Activated naive CD4-positive, alpha-beta T cell treated with anti-CD3 and anti-CD28 coated beads, Interleukin-2, amount 10 ng/mL, durations not matched to agents 7 days and 5 days (primary cell): ENCODE data around the gene STMP1.
A peak's percentile ranks its signal among the peaks of the same experiment; 100 is the strongest.

Experiments used
- CTCF ChIA-PET: fragments of 350-600 bp; sonication (Branson Sonifier 250); formaldehyde crosslinking; loops from one replicate; lab custom pipeline; 2021; ENCODE audit warnings: antibody characterized with exemption; lab: Charles Lee
- DNase-seq: peaks from one replicate; pipeline ENCODE4 v3.0.0-alpha.2; 2020
- H3K27ac Mint-ChIP-seq: one replicate; pipeline ENCODE4 v1.8.0; 2021; ENCODE audit warnings: mild to moderate bottlenecking, moderate library complexity, mixed read lengths
- H3K27me3 Mint-ChIP-seq: one replicate; pipeline ENCODE4 v1.8.0; 2021; ENCODE audit warnings: mild to moderate bottlenecking, mixed read lengths
- H3K36me3 Mint-ChIP-seq: one replicate; pipeline ENCODE4 v1.8.0; 2021; ENCODE audit warnings: mixed read lengths
- H3K4me1 Mint-ChIP-seq: one replicate; pipeline ENCODE4 v1.8.0; 2021; ENCODE audit warnings: mixed read lengths
- H3K4me3 Mint-ChIP-seq: one replicate; pipeline ENCODE4 v1.8.0; 2021; ENCODE audit warnings: mild to moderate bottlenecking, moderate library complexity, mixed read lengths
- H3K9me3 Mint-ChIP-seq: one replicate; pipeline ENCODE4 v1.8.0; 2021; ENCODE audit warnings: mixed read lengths

The STMP1 gene

GRCh38 chr7:135670179-135670578 is 7.9 kb downstream of the STMP1 start:
- H3K27ac Mint-ChIP-seq: no peak overlapping the region
- H3K9me3 Mint-ChIP-seq: no peaks in the 10 kb centered on the region
- H3K4me3 Mint-ChIP-seq: no peak overlapping the region
- no peak for DNase-seq
- peaks cover 29% of the 10 kb centered on the region for H3K36me3 Mint-ChIP-seq
- no peaks in the 10 kb centered on the region for H3K27me3 Mint-ChIP-seq
- peaks cover 10% of the 10 kb centered on the region for H3K4me1 Mint-ChIP-seq
- CTCF ChIA-PET: interaction anchor here (0.6 to 1.2 kb wide), 3 partner anchors 12 to 440 kb away, joined by 3 read pairs; no protein-coding TSS in a partner anchor

GRCh38 chr7:135672560-135673359 is 10.4 kb downstream of the STMP1 start:
- Mint-ChIP-seq H3K4me3 (no peak overlapping the region), H3K9me3 (no peaks in the 10 kb centered on the region), H3K27me3 (no peaks in the 10 kb centered on the region), H3K4me1 (peaks cover 6% of the 10 kb centered on the region), H3K36me3 (peaks cover 28% of the 10 kb centered on the region), H3K27ac (peak overlapping the region; percentile 45)
- CTCF ChIA-PET: interaction anchor here (0.6 to 5.3 kb wide), 12 partner anchors 10 to 1954 kb away, joined by 3 to 39 read pairs (median 4); partner anchors contain the start of gene STMP1
- DNase-seq: no peak

- Mint-ChIP-seq H3K27me3 (no peaks in the 10 kb centered on the region), H3K4me1 (peaks cover 6% of the 10 kb centered on the region), H3K36me3 (peaks cover 24% of the 10 kb centered on the region), H3K27ac (no peak overlapping the region), H3K4me3 (no peak overlapping the region), H3K9me3 (no peaks in the 10 kb centered on the region)
- CTCF ChIA-PET: interaction anchor here (0.6 to 5.3 kb wide), 11 partner anchors 9 to 1953 kb away, joined by 3 to 39 read pairs (median 4); partner anchors contain the start of gene STMP1
- DNase-seq: no peak
Measured at GRCh38 chr7:135673360-135673706, 11.0 kb downstream of the STMP1 start.

- H3K27me3 Mint-ChIP-seq: no peaks in the 10 kb centered on the region
- H3K27ac Mint-ChIP-seq: no peak overlapping the region
- peaks cover 24% of the 10 kb centered on the region for H3K4me1 Mint-ChIP-seq
- CTCF ChIA-PET: no interaction called here
- H3K4me3 Mint-ChIP-seq: no peak overlapping the region
- H3K36me3 Mint-ChIP-seq: peaks cover 12% of the 10 kb centered on the region
- H3K9me3 Mint-ChIP-seq: no peaks in the 10 kb centered on the region
- DNase-seq: no peak
Measured at GRCh38 chr7:135678612-135679575, 16.6 kb downstream of the STMP1 start.

GRCh38 chr7:135681762-135682161 is 19.4 kb downstream of the STMP1 start:
- H3K4me1 Mint-ChIP-seq: peaks cover 24% of the 10 kb centered on the region
- no peak overlapping the region for H3K27ac Mint-ChIP-seq
- H3K4me3 Mint-ChIP-seq: no peak overlapping the region
- H3K36me3 Mint-ChIP-seq: peaks cover 4% of the 10 kb centered on the region
- CTCF ChIA-PET: interaction anchor here (1.2 to 4.3 kb wide), 3 partner anchors 9 to 14 kb away, joined by 3 to 23 read pairs (median 3); no protein-coding TSS in a partner anchor
- DNase-seq: no peak
- no peaks in the 10 kb centered on the region for H3K9me3 Mint-ChIP-seq
- no peaks in the 10 kb centered on the region for H3K27me3 Mint-ChIP-seq

- H3K27me3 Mint-ChIP-seq: no peaks in the 10 kb centered on the region
- no peak for DNase-seq
- H3K4me1 Mint-ChIP-seq: peaks cover 24% of the 10 kb centered on the region
- CTCF ChIA-PET: interaction anchor here (0.6 to 4.3 kb wide), 4 partner anchors 10 to 319 kb away, joined by 3 to 23 read pairs (median 3); no protein-coding TSS in a partner anchor
- H3K27ac Mint-ChIP-seq: no peak overlapping the region
- no peak overlapping the region for H3K4me3 Mint-ChIP-seq
- H3K36me3 Mint-ChIP-seq: peaks cover under 1% of the 10 kb centered on the region
- H3K9me3 Mint-ChIP-seq: no peaks in the 10 kb centered on the region
Measured at GRCh38 chr7:135682191-135682590, 19.9 kb downstream of the STMP1 start.

GRCh38 chr7:135683609-135684008 is 21.3 kb downstream of the STMP1 start:
- Mint-ChIP-seq H3K36me3 (no peaks in the 10 kb centered on the region), H3K27me3 (no peaks in the 10 kb centered on the region), H3K4me3 (no peak overlapping the region), H3K9me3 (no peaks in the 10 kb centered on the region), H3K4me1 (peaks cover 24% of the 10 kb centered on the region), H3K27ac (no peak overlapping the region)
- DNase-seq: no peak
- CTCF ChIA-PET: interaction anchor here (1.0 to 4.3 kb wide), 2 partner anchors 11 to 16 kb away, joined by 3 to 23 read pairs; no protein-coding TSS in a partner anchor

GRCh38 chr7:135684136-135684535 is 21.8 kb downstream of the STMP1 start:
- Mint-ChIP-seq H3K4me1 (peaks cover 24% of the 10 kb centered on the region), H3K4me3 (no peak overlapping the region), H3K36me3 (no peaks in the 10 kb centered on the region), H3K27me3 (no peaks in the 10 kb centered on the region), H3K9me3 (no peaks in the 10 kb centered on the region), H3K27ac (no peak overlapping the region)
- CTCF ChIA-PET: interaction anchor here (1.0 to 4.3 kb wide), 2 partner anchors 12 to 15 kb away, joined by 3 to 23 read pairs; no protein-coding TSS in a partner anchor
- no peak for DNase-seq

GRCh38 chr7:135684699-135685098 is 22.4 kb downstream of the STMP1 start:
- H3K36me3 Mint-ChIP-seq: no peaks in the 10 kb centered on the region
- H3K27ac Mint-ChIP-seq: no peak overlapping the region
- H3K9me3 Mint-ChIP-seq: no peaks in the 10 kb centered on the region
- no peak overlapping the region for H3K4me3 Mint-ChIP-seq
- peaks cover 20% of the 10 kb centered on the region for H3K4me1 Mint-ChIP-seq
- CTCF ChIA-PET: no interaction called here
- DNase-seq: no peak
- H3K27me3 Mint-ChIP-seq: no peaks in the 10 kb centered on the region

- CTCF ChIA-PET: no interaction called here
- Mint-ChIP-seq H3K9me3 (no peaks in the 10 kb centered on the region), H3K4me1 (peaks cover 13% of the 10 kb centered on the region)
Measured at GRCh38 chr7:135685306-135686084, 23.2 kb downstream of the STMP1 start.

GRCh38 chr7:135687466-135687865 is 25.2 kb downstream of the STMP1 start:
- Mint-ChIP-seq H3K4me1 (no peaks in the 10 kb centered on the region), H3K27ac (no peak overlapping the region)
- CTCF ChIA-PET: interaction anchor here (0.6 kb wide), 1 partner anchor 11 kb away, joined by 3 read pairs; no protein-coding TSS in a partner anchor

More at GRCh38 chr7:135685306-135686084, 23.2 kb downstream of the STMP1 start:
- DNase-seq: no peak
- Mint-ChIP-seq H3K27me3 (no peaks in the 10 kb centered on the region), H3K4me3 (no peak overlapping the region), H3K27ac (no peak overlapping the region), H3K36me3 (no peaks in the 10 kb centered on the region)

GRCh38 chr7:135690566-135690965 is 28.3 kb downstream of the STMP1 start:
- Mint-ChIP-seq H3K9me3 (no peaks in the 10 kb centered on the region), H3K4me3 (no peak overlapping the region), H3K27me3 (no peaks in the 10 kb centered on the region), H3K27ac (no peak overlapping the region), H3K4me1 (no peaks in the 10 kb centered on the region), H3K36me3 (no peaks in the 10 kb centered on the region)
- DNase-seq: no peak
- CTCF ChIA-PET: no interaction called here

More at GRCh38 chr7:135687466-135687865, 25.2 kb downstream of the STMP1 start:
- Mint-ChIP-seq H3K27me3 (no peaks in the 10 kb centered on the region), H3K36me3 (no peaks in the 10 kb centered on the region), H3K9me3 (no peaks in the 10 kb centered on the region), H3K4me3 (no peak overlapping the region)
- DNase-seq: no peak

- Mint-ChIP-seq H3K4me1 (no peaks in the 10 kb centered on the region), H3K27me3 (no peaks in the 10 kb centered on the region), H3K36me3 (no peaks in the 10 kb centered on the region), H3K27ac (no peak overlapping the region), H3K4me3 (no peak overlapping the region), H3K9me3 (no peaks in the 10 kb centered on the region)
- no peak for DNase-seq
- CTCF ChIA-PET: no interaction called here
Measured at GRCh38 chr7:135692055-135692454, 29.7 kb downstream of the STMP1 start.
